Cardiac muscle cell (in vitro differentiated cells and primary cell): ENCODE results near the gene OR2D3. TPM values are rescaled to one million over a fixed set of nuclear protein-coding genes. Genes with fewer than 3 reads are reported as not detected.
A peak's percentile ranks its signal among the peaks of the same experiment; 100 is the strongest.
"Not testable (repeated sequence)": the region's sequence is repeated elsewhere in the genome, so short reads cannot be mapped to it uniquely, and the experiment has no call there.

ENCODE experiments used
- DNase-seq, 2 donors: peaks; one replicate each; pipeline versions ENCODE4 v3.0.0 to v3.0.0-alpha.2; 2010 to 2017; ENCODE audit warnings: low read depth in 1 of 2, low spot score in 1 of 2
- H3K27ac ChIP-seq: fragments of 200-600 bp; sonication (generic); 2 replicates; pipeline ENCODE4 v1.5.1; 2016
- H3K27me3 ChIP-seq: fragments of 200-600 bp; sonication (generic); 2 replicates; pipeline ENCODE4 v1.6.0; 2016; ENCODE audit warnings: control low read depth
- H3K36me3 ChIP-seq: fragments of 200-600 bp; sonication (generic); 2 replicates; pipeline ENCODE4 v1.5.1; 2016; ENCODE audit warnings: control low read depth
- H3K4me1 ChIP-seq: fragments of 200-600 bp; sonication (generic); 2 replicates; pipeline ENCODE4 v1.8.1; 2017; ENCODE audit warnings: low read depth, mild to moderate bottlenecking, mixed run types
- H3K4me3 ChIP-seq: fragments of 200-600 bp; sonication (generic); 2 replicates; pipeline ENCODE4 v1.5.1; 2016; ENCODE audit warnings: mild to moderate bottlenecking
- H3K9me3 ChIP-seq: fragments of 200-600 bp; sonication (generic); 2 replicates; pipeline ENCODE4 v1.5.1; 2017; ENCODE audit warnings: low read depth, mild to moderate bottlenecking, control low read depth
- polyA plus RNA-seq: library from polyadenylated mRNA; unstranded; fragments of >200 nt; fragmentation: Nextera tagmentation; extraction: Ambion mirVana; gene quantifications from 2 replicates; pipeline ENCODE4 v1.2.1, GENCODE V29; 2016
- total RNA-seq: library from RNA; depleted of rRNA; stranded (reverse); fragments of >200 nt; gene quantifications from 2 replicates; pipeline ENCODE4 v1.2.3, GENCODE V29; 2016
- TF ChIP-seq, protein P1 (sequence below): IDR thresholded peaks from 2 replicates; pipeline ENCODE4 v1.5.1; 2012; ENCODE audit warnings: low read depth, mild to moderate bottlenecking, low read length

The OR2D3 gene
- total and polyA plus RNA-seq, 2 experiments from 2014 or later: 0.51 TPM; not detected in 1

DNA sequence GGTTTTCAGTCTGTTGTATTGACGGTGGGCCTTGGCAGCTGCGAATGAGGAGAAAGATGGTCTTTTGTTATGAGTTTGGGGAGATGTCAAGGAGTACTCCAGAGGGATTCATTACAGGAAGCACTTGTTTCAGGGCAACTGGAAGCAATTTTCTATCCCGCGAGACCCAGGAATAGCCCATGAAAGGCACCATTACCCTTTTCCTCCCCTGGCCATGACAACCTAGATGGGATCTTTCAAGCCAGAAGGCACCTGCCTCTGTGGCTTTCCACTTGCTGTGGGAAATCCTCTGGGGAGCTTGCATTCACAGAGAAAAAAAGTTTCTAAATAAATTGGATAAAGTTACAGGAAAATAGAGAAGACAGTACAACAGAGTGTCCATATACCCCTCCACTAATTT, 8.1 kb downstream of the OR2D3 start:
- Histone ChIP-seq H3K36me3 (no peaks in the 10 kb centered on the region), H3K27ac (no peak overlapping the region), H3K4me3 (no peak overlapping the region), H3K27me3 (no peaks in the 10 kb centered on the region), H3K4me1 (peaks cover 8% of the 10 kb centered on the region), H3K9me3 (no peaks in the 10 kb centered on the region)
- TF ChIP-seq, protein P1, sequence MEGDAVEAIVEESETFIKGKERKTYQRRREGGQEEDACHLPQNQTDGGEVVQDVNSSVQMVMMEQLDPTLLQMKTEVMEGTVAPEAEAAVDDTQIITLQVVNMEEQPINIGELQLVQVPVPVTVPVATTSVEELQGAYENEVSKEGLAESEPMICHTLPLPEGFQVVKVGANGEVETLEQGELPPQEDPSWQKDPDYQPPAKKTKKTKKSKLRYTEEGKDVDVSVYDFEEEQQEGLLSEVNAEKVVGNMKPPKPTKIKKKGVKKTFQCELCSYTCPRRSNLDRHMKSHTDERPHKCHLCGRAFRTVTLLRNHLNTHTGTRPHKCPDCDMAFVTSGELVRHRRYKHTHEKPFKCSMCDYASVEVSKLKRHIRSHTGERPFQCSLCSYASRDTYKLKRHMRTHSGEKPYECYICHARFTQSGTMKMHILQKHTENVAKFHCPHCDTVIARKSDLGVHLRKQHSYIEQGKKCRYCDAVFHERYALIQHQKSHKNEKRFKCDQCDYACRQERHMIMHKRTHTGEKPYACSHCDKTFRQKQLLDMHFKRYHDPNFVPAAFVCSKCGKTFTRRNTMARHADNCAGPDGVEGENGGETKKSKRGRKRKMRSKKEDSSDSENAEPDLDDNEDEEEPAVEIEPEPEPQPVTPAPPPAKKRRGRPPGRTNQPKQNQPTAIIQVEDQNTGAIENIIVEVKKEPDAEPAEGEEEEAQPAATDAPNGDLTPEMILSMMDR: no peak
- no peak for DNase-seq

DNA sequence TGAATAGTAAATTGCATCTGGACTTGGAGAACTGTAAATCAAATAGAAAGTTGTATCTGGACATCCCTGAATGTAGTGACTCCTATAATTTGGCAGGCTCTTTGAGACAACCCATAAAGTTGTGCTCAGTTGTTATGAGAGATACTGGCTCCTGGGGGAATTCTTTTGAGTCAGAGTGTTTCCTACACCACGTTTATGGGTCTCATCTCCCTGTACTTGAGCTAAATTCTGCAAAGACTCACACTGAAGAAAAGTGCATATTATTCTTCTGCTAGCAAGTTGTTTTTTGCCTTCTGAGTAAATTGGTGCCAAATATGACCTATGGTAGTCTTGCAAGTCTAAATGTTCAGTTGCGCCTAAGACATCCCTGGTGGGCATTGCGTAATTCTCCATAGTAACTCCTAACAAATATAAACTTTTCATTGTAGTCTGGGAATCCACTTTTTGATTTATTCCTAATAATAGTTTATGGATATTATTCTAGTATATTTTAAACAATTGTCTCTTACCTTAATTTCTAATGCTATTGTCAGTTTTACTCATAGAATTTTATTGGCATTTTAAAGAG, 10.4 kb downstream of the OR2D3 start:
- peak in 1 of 2 donors; percentile 60 for DNase-seq
- TF ChIP-seq, protein P1: no peak

DNA sequence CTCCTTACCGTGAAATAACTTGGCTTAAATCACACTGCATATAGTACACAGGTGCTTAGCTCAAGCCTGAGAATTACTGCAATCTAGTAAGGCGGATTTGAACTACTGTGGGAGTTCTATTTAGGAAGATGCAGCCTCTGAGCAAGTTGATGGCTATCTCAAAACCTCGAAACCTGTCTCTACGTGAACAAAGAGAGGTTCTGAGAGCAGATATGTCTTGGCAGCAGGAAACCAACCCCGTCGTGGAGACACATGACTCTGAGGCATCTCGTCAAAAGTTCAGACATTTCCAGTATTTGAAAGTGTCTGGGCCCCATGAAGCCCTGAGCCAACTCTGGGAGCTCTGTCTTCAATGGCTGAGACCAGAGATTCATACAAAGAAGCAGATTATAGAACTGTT, 11.3 kb downstream of the OR2D3 start:
- H3K9me3 ChIP-seq: no peaks in the 10 kb centered on the region
- H3K4me1 ChIP-seq: peaks cover 6% of the 10 kb centered on the region
- no peak overlapping the region for H3K27ac ChIP-seq
- H3K36me3 ChIP-seq: no peaks in the 10 kb centered on the region
- no peak for DNase-seq
- no peaks in the 10 kb centered on the region for H3K27me3 ChIP-seq
- TF ChIP-seq, protein P1: no peak
- no peak overlapping the region for H3K4me3 ChIP-seq

More for the DNA sequence above, 10.4 kb downstream of the OR2D3 start:
- Histone ChIP-seq H3K4me1 (peaks cover 8% of the 10 kb centered on the region), H3K9me3 (no peaks in the 10 kb centered on the region), H3K27ac (no peak overlapping the region), H3K4me3 (no peak overlapping the region), H3K36me3 (no peaks in the 10 kb centered on the region), H3K27me3 (no peaks in the 10 kb centered on the region)

DNA sequence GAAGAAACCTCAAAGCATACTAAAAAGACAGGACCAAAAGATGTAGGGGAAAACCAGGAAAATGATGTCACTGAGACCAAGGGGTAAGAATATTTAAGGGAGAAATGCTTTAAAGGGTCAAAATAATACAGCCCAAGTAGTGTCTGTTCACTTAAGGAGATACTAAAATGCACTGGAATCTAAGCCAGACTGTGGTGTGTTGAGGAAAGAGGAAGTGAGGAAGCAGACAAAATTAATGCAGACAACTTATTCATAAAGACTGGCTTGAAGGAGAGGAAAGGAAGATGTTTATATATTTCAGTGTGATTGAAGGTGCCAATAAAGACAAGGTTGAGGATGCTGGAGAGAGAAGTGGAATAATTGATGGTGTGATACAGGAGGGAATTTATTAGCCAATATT, 21.2 kb downstream of the OR2D3 start:
- no peak for DNase-seq
- Histone ChIP-seq H3K27me3 (no peaks in the 10 kb centered on the region), H3K4me1 (no peaks in the 10 kb centered on the region), H3K36me3 (no peaks in the 10 kb centered on the region), H3K9me3 (no peaks in the 10 kb centered on the region), H3K4me3 (no peak overlapping the region), H3K27ac (no peak overlapping the region)
- TF ChIP-seq, protein P1: no peak

DNA sequence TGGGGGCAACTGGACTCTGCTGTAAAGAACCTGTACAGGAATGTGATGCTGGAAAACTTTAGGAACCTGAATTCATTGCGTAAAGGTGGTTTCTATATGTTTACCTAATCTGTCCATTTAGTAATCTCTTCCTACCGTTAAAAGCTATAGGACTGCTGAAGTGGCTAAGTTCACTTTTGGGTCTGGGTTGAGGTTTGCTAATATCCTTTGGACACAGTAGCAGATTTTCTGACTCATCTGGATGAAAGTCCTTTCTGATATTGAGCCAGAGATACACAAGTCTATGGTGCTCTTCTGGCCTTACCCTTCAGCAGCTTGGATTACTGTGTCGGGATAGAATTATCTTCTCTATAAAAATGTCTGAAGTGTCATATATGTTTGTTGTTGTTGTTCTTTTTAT, 22.3 kb downstream of the OR2D3 start:
- DNase-seq: no peak
- no peaks in the 10 kb centered on the region for H3K36me3 ChIP-seq
- no peaks in the 10 kb centered on the region for H3K4me1 ChIP-seq

DNA sequence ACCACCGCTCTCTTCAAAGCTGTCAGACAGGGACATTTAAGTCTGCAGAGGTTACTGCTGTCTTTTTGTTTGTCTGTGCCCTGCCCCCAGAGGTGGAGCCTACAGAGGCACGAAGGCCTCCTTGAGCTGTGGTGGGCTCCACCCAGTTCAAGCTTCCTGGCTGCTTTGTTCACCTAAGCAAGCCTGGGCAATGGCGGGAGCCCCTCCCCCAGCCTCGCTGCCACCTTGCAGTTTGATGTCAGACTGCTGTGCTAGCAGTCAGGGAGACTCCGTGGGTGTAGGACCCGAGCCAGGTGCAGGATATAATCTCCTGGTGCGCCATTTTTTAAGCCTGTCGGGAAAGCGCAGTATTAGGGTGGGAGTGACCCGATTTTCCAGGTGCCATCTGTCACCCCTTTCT, 33.4 kb downstream of the OR2D3 start:
- not testable (repeated sequence) for H3K27me3 ChIP-seq

More for the DNA sequence above, 22.3 kb downstream of the OR2D3 start:
- no peaks in the 10 kb centered on the region for H3K9me3 ChIP-seq
- H3K27ac ChIP-seq: no peak overlapping the region
- H3K4me3 ChIP-seq: no peak overlapping the region
- TF ChIP-seq, protein P1: no peak
- no peaks in the 10 kb centered on the region for H3K27me3 ChIP-seq

More for the DNA sequence above, 33.4 kb downstream of the OR2D3 start:
- not testable (repeated sequence) for H3K9me3 ChIP-seq, DNase-seq, H3K4me3 ChIP-seq, H3K4me1 ChIP-seq, H3K36me3 ChIP-seq, H3K27ac ChIP-seq
